ENCODE results near the gene ADGRF1.
"Not testable (repeated sequence)": the region's sequence is repeated elsewhere in the genome, so short reads cannot be mapped to it uniquely, and the experiment has no call there.

The ADGRF1 gene

GRCh38 chr6:47019941-47020340 is 22.2 kb downstream of the ADGRF1 start:
- no peak for DNase-seq

DNA sequence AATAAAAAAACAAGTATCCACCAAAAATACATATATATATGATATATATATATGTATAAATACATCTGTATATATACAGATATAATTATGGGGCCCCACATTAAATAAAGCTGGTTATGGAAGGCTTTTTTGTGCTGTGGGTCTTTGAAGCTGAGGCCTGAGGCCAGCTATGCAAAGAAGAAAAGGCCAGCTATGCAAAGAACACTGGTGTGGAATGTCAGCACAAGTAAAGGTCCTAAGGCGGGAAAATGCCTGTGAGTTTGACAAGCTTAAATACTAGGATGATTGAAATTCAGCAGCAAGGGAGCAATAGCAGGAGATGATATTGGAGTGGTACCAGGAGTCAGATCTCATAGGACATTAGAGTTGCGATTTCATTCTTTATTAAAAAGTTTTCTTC is 25.2 kb downstream of the ADGRF1 start:
- DNase-seq, result no peak

GRCh38 chr6:47016261-47016660 is 25.9 kb downstream of the ADGRF1 start:
- no peak for DNase-seq

DNA sequence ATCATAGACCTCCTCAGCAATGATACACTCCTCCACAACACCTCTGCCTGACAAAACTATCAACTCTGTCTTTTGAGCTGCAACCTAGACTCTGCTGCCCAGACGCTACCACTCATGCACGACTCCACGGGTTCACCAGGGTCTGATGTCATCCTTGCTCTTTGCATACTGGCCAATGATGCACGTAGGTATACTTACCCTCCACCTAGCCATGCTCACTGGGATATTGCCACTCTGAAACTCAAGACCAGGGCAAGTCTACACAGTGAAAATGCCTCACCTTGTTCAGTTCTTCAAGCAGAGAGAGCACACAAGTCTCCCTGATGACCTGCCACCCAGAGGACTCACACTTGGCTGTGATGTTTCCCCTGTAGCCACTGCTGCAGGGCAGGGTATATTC is 27.7 kb downstream of the ADGRF1 start:
- no peak for DNase-seq

GRCh38 chr6:47009583-47009982 is 32.5 kb downstream of the ADGRF1 start:
- no peak for DNase-seq

DNA sequence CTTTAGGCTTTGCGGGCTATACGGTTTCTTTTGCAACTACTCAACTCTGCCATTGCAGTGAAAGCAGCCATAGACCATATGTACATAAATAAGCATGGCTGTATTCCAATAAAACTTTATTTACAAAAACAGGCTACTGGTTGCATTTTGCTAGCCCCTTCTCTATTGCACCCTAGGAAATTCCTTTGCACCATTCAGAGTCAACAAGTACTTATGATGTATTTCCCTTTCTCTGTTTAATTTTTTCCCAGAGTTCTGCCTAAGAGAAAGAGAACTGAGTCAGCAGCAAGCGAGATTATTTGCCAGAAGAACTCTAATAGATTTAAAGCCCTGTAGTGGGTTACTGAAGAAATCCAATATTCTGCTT is 33.8 kb downstream of the ADGRF1 start:
- DNase-seq, result no peak

DNA sequence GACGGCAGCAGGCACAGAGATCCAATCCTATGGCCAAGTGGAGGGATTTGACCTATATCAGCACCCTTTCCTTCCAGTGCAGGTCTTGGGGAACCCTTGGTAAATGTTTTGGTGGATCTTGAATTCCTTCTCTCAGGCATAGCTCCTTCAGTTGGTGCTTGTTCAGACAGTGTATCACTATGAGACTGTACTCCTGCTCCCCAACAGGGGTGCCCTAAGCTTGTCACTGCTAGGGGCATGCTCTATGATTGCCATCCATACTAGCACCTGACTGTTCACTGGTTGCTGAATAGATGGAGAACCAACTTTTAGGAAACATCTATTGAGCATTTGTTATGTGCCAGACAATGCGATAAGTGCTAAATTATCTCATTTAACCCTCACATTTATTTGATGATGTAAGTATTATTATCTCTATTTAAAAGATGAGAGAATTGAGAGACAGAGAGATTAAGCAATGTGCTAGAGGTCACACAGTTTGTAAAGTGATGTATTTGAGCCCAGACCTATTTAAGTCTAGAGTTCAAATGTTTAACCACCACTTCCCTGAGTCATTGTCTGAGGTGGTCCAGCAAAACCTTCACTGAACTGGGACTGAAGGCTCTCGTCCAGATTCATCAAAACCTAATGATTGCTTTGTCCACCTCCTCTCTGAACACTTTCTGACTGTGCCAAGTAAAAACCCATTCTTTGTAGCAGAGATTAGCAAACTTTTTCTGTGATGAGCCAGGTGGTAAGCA is 34.3 kb downstream of the ADGRF1 start:
- no peak for DNase-seq

DNA sequence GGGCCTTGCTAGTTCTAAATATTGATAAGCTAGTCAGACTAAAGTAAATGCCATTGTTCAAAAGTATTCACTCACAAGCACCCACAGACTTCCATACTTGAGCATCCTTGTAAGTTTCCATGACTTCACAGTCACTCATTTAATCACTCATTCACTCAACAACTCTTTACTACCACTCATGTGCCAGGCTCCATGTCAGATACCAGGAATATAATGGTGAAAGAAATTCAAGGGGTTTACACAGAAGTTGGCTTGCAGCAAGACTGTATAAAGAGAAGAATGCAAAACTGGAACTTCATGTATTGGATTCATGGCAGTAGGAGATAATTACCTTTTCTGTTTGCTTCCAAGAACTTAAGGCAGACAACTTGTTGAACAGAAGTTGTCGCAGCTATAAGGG is 36.6 kb downstream of the ADGRF1 start:
- no peak for DNase-seq

DNA sequence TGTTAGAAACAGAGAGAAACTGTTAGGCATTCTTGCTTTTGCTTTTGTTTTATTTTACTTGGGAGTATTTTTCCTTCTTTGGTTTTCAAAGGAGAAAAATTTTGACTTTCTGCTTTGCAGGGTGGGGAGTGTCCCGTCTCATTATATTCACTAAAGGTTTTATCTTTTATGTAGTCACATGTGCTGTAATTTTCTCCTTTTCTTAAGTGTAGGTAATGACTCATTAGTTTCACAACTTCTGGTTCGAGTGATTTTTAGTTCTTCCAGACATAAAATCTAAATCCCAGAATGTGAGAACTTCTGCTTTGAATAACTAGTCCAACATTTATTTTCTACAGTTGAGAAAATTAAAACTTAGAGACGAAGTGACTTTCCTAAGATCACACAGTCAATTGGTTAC is 37.7 kb downstream of the ADGRF1 start:
- no peak for DNase-seq

DNA sequence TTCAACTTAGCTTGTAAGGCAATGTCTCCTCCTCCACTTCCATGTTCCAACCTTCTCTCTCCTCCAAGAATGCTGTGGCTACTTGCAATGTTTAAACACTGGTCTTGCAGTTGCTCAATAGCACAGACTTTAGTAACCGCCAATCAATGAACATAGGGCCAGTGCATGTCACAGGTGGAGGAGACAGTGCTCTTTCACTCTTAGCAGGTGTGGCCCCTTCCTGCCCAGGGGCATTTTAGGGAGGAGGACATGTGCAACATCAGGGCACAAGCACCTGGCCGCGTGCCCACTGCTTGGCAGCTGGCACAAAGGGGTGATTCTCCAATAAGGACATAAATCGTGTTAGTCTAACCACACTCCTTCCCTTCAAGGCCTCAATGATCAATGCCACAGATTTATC is 41.3 kb downstream of the ADGRF1 start:
- DNase-seq, result no peak

DNA sequence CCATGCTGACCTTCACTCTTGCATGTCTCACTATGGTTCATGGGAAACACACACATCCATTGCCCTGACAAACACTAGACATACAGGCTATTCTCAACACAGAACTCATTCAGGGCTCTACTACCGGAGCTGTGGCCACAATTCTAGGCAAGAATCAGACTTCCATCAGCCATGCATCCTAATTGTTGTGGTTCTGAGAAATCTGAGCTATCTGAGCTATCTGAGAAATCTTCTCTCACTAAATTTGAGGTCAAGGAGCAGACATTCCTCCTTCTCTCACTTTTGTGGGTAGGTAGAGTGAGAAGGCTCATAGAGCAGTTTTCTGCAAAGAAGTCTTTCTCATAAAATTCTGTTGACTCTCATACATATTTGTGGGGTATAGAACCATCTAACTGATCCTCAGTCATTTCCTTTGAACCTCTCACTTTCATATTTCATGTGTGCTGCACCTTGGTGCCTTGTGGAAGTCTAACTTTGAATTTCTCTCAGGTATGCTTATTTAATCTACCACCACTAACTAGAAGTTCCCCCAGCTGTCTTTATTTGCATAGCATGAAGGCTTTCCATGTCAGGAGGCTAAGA is 43.6 kb downstream of the ADGRF1 start:
- DNase-seq, result no peak

DNA sequence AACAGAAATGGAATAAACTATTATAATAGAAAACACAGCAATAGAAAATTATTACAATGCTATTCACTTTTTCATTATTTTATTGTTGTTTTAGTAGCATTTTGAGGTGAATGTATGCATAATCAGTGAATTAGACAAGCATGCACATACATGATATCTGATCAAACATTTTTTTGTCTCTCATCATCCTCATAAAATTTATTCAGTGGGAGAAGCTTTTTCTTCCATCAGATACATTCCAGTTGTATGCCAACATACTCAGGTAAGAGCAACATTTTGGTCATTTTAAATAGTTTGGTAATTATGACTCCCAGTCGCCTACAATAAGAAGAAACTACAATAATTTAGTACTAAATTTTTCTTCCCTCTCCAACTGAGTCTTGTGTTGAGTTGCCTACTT is 44.5 kb downstream of the ADGRF1 start:
- no peak for DNase-seq

GRCh38 chr6:46996860-46997641 is 45.1 kb downstream of the ADGRF1 start:
- no peak for DNase-seq

DNA sequence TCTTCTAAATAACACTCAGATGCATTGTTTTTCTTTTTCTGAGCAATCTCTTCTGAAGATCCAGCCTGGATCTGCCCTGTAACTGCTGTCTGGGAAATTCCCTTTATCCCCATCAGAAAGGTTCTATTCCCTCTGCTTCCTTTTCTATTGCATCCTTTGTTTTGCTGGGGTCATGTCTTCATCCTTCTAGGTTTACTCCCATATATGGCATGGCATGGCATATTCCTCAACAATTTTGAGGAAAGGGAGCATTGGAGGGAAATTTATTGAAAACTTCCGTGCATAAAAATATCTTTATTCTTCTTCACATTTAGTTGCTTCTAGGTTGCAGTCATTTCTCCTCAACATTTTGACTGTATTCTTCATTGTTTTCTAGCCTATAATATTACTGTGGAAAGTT is 47.2 kb downstream of the ADGRF1 start:
- DNase-seq, result no peak

- no peak for DNase-seq
Measured at GRCh38 chr6:46993846-46994245, 48.3 kb downstream of the ADGRF1 start.

- DNase-seq, result not testable (repeated sequence)
Measured at GRCh38 chr6:46992391-46992790, 49.7 kb downstream of the ADGRF1 start.

DNA sequence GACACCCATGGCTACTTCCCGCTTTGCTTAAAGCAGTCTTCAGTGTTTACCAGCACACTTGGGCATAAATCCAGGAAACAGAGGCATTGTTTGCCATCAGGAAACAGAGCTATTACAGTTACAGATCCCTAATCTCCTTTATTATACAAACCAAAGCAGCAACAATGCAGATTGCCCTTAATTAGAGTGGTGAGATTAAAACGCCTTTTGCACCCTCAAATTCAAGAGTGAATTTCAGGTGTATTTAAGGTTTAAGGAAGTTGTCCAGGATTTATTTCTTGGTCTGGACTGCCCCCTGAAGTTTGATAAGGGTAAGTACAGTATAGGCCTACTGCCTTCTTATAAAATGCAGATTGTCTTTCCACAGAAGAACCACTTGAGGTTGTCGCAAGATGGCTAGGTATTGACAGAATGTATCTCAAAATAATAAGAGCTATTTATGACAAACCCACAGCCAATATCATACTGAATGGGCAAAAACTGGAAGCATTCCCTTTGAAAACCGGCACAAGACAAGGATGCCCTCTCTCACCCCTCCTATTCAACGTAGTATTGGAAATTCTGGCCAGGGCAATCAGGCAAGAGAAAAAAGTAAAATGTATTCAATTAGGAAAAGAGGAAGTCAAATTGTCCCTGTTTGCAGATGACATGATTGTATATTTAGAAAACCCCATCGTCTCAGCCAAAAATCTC is 51.2 kb downstream of the ADGRF1 start:
- not testable (repeated sequence) for DNase-seq

DNA sequence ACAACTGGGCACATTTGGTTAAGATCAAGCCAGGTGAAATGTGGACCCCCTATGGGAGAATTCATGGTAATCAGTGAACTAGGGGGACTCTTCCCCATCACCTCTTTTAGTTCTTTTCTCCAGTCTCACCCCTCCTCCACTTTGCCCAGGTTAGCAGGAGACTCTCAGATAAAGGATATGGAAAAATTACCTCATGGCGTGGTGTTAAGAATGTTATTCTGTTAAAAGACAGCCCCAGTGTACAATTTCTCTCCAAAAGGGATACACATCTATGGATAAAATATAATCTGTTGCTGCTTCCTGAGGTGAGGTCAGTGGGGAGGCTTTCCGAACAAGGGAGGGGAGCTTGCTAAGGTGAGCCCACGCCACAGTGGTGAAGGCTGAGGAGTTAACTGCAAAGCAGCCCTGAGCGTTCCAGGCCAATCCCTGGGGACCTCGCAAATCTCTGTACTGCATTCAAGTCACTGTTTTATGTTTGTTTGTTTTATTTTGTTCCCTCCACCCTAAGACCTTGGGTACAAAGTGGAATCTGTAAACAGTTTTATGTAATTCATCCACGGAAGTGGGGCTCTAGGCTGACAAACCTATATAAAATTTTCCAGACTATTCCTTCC is 52.0 kb downstream of the ADGRF1 start:
- DNase-seq, result no peak

DNA sequence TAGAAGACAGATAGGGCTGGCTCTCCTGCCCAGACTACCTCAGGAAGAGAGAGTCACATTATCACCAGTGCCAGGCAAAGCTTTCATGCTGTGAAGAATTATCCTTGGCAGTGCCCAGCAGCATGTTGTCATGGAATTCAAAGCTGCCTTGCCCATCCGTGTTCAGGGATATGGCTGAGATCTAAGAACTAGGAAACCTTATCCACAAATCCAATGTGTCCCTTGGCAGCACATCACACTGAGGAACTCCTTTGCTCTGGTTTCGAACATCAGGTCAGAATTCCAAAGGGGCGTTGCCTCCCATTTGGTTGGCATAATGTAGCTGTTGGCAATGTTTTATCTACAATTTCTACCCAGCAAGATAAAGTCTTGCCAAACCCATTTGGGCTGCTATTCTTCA is 52.7 kb downstream of the ADGRF1 start:
- no peak for DNase-seq

- DNase-seq, result no peak
Measured at GRCh38 chr6:46985943-46986342, 56.2 kb downstream of the ADGRF1 start.

DNA sequence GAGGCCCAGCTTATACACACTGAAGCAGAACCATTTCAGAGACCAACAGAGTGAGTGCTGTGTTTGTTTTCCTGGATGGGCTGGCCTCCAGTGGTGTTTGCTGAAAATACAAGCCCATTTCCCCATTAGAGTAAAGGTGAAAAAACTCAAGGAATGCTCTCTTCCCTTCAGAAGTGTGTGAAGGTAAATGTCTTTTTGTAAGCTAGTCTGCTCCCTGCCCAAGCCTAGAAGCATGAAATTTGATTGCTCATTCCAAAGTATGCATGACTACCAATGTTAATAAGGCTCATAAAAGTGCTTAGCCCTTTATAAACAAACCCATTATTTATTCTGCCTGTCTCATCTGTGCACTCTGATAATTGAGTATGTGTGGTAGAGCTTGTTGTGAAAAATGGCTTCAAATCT is 59.1 kb downstream of the ADGRF1 start:
- DNase-seq, result no peak

- no peak for DNase-seq
Measured at GRCh38 chr6:46979206-46979605, 62.9 kb downstream of the ADGRF1 start.

- DNase-seq, result no peak
Measured at GRCh38 chr6:46974786-46975185, 67.3 kb downstream of the ADGRF1 start.

Data from CD4-positive, alpha-beta T cell treated with Interleukin-4 for 4 hours (primary cell).